GM19035 (cell line): ENCODE results near the gene CFAP119.
"Not testable (repeated sequence)": the region's sequence is repeated elsewhere in the genome, so short reads cannot be mapped to it uniquely, and the experiment has no call there.

Source experiments
- ATAC-seq: cut with Tn5 transposase; IDR thresholded peaks from one replicate; pipeline ENCODE4 v1.9.1; 2021; ENCODE audit not compliant: unreplicated experiment

The CFAP119 gene

DNA sequence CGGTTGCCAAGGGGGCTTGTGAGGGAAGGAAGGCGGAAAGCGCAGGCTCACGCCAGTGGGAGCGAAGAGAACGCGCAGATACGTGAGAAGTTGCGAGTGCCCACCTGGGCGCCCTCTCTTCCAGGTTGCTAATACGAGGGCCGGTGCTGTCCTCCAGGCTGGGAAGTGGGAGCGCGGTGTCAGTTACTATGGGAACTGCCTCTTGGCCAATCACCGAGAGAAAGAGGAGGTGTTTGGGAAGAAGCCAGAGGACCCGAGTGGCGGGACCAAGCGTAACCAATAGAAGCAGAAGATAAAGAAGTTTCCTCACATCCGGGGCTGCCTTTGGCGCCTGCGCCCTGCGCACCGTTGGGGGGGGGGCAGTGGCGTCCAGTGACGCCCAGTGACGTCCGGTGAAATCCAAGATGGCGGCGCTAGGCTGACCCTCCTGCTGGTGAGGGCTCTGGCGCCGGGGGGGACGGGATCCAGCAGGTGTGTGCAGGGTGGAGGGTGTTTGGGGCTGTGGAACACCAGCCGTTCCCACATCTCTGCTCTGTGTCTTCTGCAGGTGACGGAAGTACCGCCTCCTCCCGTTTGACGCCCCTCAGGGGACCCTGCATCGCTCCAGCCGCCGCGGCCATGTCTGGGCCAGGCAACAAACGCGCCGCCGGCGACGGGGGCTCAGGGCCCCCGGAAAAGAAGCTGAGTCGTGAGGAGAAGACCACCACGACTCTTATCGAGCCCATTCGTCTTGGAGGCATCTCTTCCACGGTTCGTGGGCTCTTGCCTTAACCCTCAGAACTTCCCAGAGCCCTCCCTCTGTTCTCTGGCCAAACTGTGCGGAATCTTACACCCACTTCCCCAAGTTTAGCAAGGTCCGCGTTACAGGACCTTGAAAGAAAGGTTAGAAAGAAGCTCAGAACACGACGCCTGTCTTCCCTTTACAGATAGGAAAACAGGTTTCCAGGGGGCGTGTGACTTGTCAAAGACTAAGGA, at the start of gene CFAP119, which contains the start of gene RNF40:
TSS of gene CFAP119 (minus strand) at position 135 of the 975 bp plus-strand sequence. CDS start 314 bp downstream, outside the sequence.
TSS of gene RNF40 (plus strand) at position 395 of the 975 bp plus-strand sequence. CDS start at position 619, 224 bp downstream.
- peak; percentile 90 for ATAC-seq

DNA sequence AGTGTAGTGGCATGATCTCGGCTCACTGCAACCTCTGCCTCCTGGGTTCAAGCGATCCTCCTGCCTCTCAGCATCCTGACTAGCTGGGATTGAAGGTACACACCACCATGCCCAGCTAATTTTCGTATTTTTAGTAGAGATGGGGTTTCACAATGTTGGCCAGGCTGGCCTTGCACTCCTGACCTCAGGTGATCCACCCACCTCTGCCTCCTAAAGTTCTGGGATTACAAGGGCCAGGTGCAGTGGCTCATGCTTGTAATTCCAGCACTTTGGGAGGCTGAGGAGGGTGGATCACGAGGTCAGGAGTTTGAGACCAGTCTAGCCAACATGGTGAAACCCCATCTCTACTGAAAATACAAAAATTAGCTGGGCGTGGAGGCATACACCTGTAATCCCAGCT, 47.8 kb upstream of the CFAP119 start:
- not testable (repeated sequence) for ATAC-seq

DNA sequence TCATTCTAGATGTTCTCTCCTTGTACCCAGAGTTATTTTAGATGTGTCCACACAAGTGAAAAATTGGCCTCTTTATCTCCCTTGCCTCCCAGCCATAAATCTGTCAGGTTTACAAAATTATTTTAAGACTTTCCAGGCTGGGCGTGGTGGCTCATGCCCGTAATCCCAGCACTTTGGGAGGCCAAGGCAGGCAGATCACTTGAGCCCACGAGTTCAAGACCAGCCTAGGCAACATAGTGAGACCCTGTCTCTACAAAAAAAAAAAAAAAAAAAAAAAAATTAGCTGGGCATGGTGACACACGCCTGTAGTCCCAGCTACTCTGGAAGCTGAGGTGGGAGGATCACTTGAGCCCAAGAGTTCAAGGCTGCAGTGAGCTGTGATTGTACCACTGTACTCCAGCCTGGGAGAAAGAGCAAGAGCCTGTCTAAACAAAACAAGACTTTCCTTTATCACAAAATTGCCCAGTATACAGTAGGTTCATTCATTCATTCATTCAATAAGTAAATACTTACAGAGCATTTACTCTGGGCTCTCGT, 47.1 kb upstream of the CFAP119 start:
- ATAC-seq = not testable (repeated sequence)

DNA sequence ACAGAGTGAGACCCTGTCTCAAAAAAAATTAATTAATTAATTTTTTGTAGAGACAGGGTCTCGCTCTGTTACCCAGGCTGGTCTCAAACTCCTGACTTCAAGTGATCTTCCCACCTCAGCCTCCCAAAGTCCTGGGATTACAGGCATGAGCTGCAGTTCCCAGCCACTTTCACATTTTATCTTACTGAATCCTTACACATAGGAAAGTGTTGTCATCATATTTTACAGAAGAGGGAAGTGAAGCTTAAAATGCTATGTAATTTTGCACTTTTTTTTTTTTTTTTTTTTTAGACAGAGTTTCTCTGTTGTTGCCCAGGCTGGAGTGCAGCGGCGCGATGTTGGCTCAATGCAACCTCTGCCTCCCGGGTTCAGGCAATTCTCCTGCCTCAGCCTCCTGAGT, 46.3 kb upstream of the CFAP119 start:
- ATAC-seq = no peak

DNA sequence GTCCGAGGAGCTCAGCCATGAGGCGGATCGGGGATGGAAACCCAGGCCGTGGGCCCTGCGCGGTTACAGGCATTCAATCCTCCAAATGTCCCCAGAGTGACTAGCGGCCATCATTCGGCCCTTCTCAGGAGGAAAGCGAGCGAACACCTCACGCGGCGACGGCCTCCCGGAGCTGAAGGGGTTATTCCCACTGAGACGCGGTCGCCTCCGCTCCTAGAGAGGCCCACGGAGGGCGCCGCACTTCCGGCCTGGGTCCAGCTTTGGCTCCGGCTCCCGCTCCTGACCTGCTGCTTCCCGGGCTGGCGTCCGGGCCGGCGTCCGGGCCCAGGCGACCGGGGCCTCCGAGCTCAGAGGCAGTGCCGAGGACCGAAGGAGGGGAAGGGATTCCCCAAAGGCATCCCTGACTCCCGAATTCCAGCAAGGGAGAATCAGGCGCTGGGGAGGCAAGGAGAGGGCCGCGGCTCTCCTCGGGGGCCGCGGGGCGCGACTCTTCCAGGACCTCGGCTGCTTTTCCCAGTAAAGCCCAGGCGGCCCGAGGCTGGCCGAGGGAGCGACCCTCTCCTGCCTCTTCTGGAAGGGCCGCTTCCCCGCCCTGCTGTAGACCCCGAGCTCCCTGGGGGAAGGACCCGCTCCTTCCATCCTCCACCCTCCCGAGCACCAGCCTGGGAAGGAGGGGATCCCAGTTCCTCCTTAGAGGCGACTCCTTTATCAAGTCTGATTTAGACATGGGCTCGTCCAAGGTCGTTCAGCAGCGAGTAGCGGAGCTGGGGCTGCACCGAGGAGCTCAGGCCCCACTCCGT, 43.7 kb upstream of the CFAP119 start:
- no peak for ATAC-seq

DNA sequence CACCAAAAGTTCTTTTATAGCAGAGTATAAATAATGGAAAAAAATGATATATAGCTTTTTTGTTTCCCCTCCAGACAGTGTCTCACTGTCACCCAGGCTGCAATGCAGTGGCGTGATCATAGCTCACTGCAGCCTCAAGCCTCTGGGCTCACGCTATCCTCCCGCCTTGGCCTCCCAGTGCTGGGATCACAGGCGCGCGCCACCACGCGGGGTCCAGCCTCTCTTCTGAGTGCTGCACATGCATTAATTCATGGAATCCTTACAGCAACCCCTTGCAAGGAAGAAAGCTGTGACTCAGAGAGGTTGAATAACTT, 43.2 kb upstream of the CFAP119 start:
- ATAC-seq = no peak

DNA sequence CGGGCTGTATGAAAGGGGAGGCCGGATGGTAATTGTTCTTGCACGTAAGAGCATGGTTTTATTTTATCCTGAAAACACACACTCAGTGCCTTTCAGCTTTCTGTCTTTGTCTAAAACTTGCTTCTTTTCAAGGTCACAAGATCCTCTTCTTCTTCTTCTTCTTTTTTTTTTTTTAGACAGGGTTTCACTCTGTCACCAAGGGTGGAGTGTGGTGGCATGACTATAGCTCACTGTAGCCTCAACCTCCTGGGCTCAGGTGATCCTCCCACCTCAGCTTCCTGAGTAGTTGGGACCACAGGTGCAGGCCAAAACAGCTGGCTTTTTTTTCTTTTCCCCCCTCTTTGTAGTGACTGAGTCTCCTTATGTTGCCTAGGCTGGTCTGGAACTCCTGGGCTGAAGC, 41.1 kb upstream of the CFAP119 start:
- ATAC-seq = no peak

DNA sequence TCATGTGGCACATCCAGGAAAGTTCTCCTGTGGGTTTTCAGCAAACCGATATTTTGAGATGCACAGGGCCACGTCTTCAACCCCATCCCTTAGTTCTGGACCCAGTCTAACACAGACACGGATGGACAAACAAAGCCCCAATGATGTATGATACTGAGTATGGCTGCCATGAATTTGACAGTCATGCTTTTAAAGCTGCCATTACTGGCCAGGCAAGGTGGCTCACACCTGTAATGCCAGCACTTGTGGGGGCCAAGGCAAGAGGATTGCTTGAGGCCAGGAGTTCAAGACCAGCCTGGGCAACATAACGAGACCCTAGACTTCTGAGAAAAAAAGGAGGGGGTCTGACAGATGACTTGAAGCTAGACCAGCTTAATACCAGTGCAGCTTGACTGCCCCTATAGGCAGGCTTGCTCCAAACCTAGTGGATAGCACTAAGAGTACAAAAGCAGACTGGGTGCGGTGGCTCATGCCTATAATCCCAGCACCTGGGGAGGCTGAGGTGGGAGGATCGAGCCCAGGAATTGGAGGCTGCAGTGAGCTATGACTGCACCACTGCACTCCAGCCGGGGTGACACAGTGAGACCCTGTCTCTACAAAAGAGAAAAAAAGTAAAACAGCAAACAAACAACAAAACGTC, 35.9 kb upstream of the CFAP119 start:
- no peak for ATAC-seq

DNA sequence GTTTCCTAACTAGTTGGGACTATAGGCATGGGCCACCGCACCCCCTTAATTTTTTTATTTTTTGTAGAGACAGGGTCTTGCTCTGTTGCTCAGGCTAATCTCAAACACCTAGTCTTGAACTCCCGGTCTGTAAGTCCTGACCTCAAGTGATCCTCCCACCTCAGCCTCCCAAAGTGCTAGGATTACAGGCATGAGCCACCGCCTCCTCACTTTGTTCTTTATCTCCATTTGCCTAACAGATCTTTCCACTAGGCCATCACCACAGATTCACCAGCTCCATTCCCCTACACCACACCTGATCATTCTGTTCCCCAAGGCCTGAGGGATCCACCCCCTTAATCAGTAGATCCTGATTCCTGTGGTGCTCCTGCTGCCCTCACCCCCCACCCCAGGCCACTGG, 32.8 kb upstream of the CFAP119 start:
- no peak for ATAC-seq

DNA sequence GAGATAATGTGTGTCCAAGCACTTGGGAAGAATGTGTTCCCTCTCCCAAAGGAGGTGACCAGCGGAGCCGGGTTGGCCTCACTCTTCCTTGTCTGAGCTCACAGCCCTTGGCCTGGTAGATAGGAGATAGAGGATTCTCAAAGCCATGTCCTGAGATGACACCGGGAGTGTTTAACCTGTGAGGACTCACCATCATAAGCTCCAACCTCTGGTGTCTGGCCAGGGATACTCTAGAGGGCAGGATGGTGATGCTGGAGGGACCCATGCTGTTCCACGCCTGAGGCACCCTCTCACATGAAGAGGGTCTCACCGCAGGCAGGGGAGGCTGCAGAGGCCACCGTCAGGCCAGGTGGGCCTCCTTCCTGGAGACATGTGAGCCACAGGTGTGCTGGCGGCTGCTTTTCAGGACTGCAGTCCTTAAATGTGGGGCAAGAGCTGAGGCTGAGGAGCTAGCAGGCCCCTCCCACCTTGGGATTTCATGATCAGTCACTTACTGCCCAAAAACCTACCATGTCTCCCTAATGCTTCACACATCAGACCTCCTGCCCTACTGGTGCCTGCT, 31.7 kb upstream of the CFAP119 start:
- no peak for ATAC-seq

DNA sequence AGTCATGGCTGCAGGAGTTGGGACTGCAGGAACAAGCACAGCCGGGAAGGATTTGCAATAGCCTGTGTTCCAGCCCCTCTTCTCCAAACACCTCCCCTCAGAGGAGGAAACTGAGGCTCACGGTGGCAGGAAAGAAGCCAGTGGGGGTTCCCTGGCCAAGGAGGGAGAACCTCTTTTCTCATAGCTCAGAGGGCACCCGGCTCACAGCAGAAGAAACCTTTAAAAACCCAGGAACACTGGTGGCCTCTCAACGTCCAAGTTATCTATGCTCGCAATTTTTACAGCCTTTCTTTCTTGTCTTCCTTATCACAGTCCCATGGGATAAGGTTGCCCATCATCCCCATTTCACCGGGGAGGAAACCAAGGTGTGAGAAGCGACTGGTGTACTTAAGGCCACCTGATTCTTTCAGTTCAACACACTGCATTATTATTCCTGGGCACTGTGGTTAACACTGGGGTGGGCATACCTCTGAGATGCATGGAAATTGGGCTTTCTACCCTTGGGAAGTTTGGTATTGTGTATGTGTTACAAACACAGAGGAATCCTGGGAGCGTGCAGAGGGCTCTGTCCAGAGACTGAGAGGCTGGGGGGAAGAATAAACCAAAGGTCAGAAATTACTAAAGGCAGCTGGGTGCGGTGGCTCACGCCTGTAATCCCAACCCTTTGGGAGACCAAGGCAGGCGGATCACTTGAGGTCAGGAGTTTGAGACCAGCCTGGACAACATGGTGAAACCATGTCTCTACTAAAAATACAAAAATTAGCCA, 25.9 kb upstream of the CFAP119 start:
- no peak for ATAC-seq

DNA sequence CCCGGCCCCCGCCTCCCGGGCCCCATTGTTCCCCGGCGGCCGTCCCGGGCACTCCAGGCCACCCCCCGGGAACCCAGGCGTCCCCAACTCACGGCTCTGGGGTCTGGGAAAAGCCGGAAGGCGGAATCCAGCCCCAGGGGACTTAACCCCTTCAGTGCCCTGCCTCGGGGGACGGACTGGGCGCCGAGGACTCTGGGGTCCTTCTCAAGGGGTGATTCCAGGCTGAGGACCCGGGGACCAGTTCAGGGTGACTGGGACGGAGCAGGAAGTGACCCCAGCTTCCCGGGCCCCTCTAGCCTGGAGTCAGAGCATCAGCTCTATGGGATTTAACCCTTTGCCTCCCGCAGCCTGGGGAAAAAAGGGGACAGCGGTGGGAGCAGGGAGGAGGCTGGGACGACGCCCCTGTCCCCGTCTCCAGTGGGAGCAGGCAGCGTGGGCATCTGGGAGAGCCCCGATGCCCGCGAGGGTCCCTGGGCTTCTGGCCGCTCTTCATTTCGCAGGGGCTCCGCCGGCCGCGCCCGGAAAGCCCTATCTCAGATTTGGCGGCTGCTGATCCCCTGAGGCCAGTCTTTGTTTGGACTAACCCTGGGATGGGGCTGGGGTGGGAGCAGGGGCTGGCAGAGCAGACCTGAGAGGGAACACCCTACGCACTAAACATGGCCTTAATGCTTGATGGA, 25.2 kb upstream of the CFAP119 start, which contains the start of gene ZNF629:
TSS of gene ZNF629 (minus strand) at position 270 of the 677 bp plus-strand sequence. CDS start 2,723 bp downstream, outside the sequence.
- ATAC-seq = no peak

DNA sequence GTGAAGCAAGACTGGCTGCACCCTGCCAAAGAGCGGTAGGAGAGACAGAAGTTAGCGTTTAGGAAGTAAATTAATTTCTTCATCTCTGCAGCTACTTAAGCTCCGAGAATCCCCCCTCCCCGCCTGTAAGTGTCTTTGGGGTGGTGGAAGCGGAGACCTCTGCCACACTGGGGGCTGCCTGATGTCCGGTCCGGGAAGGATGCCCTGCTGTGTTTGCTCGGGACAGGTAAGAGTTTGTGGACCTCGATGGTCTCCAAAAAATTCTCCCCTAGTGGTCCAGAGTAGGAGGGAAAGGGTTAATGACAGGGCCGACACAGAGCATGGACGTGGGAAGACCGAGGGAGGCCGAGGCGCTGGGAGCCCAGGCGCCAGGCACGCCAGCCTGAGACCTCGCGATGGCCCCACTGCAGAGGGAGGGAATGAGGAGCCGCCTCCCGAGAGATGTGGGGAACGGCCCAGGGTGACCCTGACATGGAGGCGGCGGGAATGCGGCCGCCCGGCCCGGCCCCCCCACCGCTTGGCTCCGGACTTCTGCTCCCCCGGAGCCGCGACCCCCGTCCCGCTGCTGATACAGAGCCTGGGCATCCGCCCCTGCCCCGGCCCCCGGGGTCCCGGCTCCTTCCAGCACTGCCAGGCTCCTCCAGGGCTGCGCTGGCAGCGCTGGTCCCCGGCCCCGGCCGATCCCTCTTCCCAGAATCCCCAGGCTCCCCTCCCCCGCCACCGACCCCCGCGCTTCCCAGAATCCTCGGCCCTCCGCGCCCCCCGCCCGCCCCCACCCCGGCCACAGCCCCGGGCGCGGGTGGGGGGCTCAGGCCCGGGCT, 24.5 kb upstream of the CFAP119 start:
- no peak for ATAC-seq

DNA sequence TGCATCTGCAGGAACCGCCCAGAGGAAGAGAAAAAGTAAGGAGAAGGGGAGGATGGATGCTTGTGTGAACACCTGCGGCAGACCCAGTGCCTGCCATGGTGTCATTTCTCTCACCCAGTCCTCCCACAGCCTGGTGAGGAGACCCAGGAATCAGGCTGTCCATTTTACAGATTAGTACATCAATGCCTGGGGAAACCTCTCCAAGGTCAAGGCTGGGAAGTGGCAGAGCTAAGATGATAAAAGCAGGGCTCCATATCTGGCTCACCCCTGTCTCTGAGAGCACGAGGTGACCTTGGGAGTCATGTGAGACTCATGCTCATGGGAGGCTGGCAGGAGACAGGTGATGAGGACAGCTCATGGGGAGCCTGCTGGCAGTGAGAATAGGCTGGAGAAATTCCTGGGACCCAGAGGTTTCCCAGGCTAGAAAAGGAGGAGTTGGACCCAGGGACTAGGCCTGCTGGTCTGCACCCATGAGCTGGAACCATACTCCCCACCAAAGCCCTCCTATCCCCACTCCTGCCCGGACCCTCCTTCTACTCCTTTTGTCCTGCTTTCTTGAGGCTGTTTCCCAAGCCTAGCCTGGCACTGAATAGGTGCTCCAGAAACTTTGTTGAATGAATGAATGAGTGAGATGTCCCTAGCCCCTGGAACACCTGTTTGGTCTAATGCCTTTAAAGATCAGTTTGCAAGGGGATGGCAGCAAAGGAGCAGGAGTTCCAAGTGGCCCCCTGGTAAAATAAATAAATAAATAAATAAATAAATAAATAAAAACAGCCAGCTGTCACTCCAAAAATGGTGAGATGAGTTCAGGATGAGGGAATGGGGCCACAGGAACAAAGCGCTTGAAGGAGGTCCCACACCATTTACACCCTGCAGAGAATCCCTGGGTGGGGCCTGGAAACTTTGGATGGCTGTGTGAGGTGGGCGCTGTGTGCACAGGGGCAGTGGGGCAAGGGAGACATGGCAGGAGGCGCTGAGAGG, 23.6 kb upstream of the CFAP119 start:
- no peak for ATAC-seq

DNA sequence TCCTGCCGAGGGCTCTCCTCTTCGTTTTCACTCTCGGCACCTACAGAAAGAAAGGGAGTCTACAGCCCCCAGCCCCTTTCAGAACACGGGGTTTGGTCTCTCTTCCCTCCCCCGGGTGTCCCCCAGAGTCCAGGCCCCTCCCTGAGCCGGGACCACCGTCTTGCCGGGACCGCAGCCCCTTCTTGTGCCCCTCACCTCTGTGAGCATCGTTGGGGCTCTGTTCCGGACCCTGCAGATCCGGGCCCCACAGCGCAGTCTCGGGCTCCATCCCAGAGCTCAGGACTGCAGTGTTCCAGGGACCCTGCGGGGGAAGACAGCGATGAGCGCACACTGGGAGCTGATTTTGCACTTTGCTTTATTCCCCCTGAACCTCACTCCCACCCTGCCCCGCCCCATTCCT, 22.4 kb upstream of the CFAP119 start:
- no peak for ATAC-seq

DNA sequence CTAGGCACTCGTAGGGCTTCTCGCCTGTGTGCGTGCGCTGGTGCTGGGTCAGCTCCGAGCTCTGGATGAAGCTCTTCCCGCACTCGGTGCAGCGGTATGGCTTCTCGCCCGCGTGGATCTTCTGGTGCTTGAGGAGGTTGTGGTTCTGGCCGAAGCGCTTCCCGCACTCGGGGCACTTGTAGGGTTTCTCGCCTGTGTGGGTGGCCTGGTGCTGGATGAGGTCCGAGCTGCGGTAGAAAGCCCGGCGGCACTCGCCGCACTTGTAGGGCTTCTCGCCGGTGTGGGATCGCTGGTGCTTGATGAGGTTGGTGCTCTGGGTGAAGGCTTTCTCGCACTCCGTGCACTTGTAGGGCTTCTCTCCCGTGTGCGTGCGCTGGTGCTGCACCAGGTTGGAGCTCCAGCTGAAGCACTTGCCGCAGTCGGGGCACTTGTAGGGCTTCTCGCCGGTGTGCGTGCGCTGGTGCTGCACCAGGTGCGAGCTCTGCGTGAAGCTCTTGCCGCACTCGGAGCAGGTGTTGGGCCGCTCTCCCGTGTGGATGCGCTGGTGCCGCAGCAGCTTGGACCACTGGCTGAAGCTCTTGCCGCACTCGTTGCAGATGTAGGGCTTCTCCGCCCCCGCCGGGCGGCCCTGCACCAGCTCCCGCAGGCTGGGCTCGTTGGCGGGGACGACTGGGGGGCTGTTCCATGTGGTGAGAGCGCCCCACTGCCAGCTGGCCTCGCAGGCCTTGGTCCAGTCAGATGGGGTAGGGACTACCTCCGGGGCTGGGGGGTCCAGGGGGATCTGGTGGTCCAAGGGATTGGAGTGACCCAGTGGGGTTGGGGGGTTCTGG, 21.6 kb upstream of the CFAP119 start:
- no peak for ATAC-seq
